Activated naive CD4-positive, alpha-beta T cell treated with anti-CD3 and anti-CD28 coated beads for 36 hours (primary cell): ENCODE results near the gene SH3GLB2. TPM values are rescaled to one million over a fixed set of nuclear protein-coding genes. Genes with fewer than 3 reads are reported as not detected.
"Not testable (repeated sequence)": the region's sequence is repeated elsewhere in the genome, so short reads cannot be mapped to it uniquely, and the experiment has no call there.

Experiments used
- CTCF ChIA-PET: fragments of 350-600 bp; sonication (Branson Sonifier 250); formaldehyde crosslinking; loops from one replicate; lab custom pipeline; 2021; ENCODE audit warnings: antibody characterized with exemption; lab: Charles Lee
- DNase-seq: peaks from one replicate; pipeline ENCODE4 v3.0.0-alpha.2; 2020
- H3K27ac Mint-ChIP-seq: one replicate; pipeline ENCODE4 v1.8.0; 2021; ENCODE audit warnings: mild to moderate bottlenecking, mixed read lengths
- H3K27me3 Mint-ChIP-seq: one replicate; pipeline ENCODE4 v1.8.0; 2021; ENCODE audit warnings: low read depth, mixed read lengths
- H3K36me3 Mint-ChIP-seq: one replicate; pipeline ENCODE4 v1.8.0; 2021; ENCODE audit warnings: low read depth, mixed read lengths
- H3K4me1 Mint-ChIP-seq: one replicate; pipeline ENCODE4 v1.8.0; 2021; ENCODE audit warnings: low read depth, mixed read lengths
- H3K4me3 Mint-ChIP-seq: one replicate; pipeline ENCODE4 v1.8.0; 2021; ENCODE audit warnings: mild to moderate bottlenecking, moderate library complexity, mixed read lengths
- H3K9me3 Mint-ChIP-seq: one replicate; pipeline ENCODE4 v1.8.0; 2021; ENCODE audit warnings: mixed read lengths
- intact Hi-C: fragments of 100-400 bp; cut with micrococcal nuclease; formaldehyde crosslinking; loops from one replicate; pipeline ENCODE4 v1.15.1; 2023
- total RNA-seq, 2 experiments: library from RNA; stranded (reverse); gene quantifications; one replicate each; pipeline ENCODE4 v1.2.3, GENCODE V29; 2021

SH3GLB2 gene
- total RNA-seq, 2 experiments from 2014 or later: 38.0 to 38.2 TPM

GRCh38 chr9:129011170-129011569 is 17.0 kb downstream of the SH3GLB2 start:
- intact Hi-C loops: no loop called here
- Mint-ChIP-seq H3K9me3 (no peaks in the 10 kb centered on the region), H3K27ac (no peak overlapping the region), H3K27me3 (no peaks in the 10 kb centered on the region), H3K4me1 (no peaks in the 10 kb centered on the region), H3K4me3 (no peak overlapping the region), H3K36me3 (peaks cover 10% of the 10 kb centered on the region)
- DNase-seq: no peak
- CTCF ChIA-PET: no interaction called here

- no peaks in the 10 kb centered on the region for H3K9me3 Mint-ChIP-seq
- H3K36me3 Mint-ChIP-seq: peaks cover 13% of the 10 kb centered on the region
- no peak overlapping the region for H3K27ac Mint-ChIP-seq
- H3K4me3 Mint-ChIP-seq: no peak overlapping the region
- no peaks in the 10 kb centered on the region for H3K4me1 Mint-ChIP-seq
- DNase-seq: no peak
- CTCF ChIA-PET: no interaction called here
- H3K27me3 Mint-ChIP-seq: no peaks in the 10 kb centered on the region
- intact Hi-C loops: no loop called here
Measured at GRCh38 chr9:129010267-129010975, 17.7 kb downstream of the SH3GLB2 start.

DNA sequence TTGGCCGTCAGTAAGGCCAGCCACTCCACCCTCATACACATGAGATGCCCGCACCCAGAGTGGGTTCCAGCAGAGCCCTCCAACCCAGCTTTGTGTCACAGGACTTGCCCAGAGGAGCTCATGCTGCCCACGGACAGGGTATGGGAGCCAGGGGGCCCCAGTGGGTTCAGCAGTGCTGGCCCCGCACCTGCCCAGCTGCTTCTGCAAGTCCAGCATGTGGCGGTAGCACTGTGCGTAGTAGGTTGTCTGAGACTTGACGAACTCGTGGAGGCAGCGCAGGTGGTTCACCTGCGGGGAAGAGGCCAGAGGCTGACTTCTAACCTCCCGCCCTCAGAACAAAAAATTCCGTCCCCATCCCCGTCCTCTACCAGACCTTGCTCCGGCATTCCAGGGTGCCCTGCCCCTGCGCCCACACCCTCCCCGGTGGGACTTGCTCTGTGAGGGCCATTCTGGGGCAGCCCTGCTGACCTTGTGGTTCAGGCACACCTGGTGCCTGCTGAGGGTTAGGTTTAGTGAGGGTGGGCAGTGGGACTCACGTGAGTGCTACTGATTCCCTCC is 18.5 kb downstream of the SH3GLB2 start:
- peaks cover 16% of the 10 kb centered on the region for H3K36me3 Mint-ChIP-seq
- DNase-seq: no peak
- CTCF ChIA-PET: no interaction called here

GRCh38 chr9:129008986-129009583 is 19.0 kb downstream of the SH3GLB2 start:
- Mint-ChIP-seq H3K27ac (no peak overlapping the region), H3K4me1 (no peaks in the 10 kb centered on the region), H3K36me3 (peaks cover 15% of the 10 kb centered on the region)

More for the DNA sequence above, 18.5 kb downstream of the SH3GLB2 start:
- no peaks in the 10 kb centered on the region for H3K27me3 Mint-ChIP-seq
- intact Hi-C loops: no loop called here
- H3K27ac Mint-ChIP-seq: no peak overlapping the region
- no peak overlapping the region for H3K4me3 Mint-ChIP-seq
- H3K4me1 Mint-ChIP-seq: no peaks in the 10 kb centered on the region
- no peaks in the 10 kb centered on the region for H3K9me3 Mint-ChIP-seq

GRCh38 chr9:129008469-129008965 is 19.6 kb downstream of the SH3GLB2 start:
- intact Hi-C loops: no loop called here
- no peak overlapping the region for H3K27ac Mint-ChIP-seq
- no peaks in the 10 kb centered on the region for H3K27me3 Mint-ChIP-seq
- CTCF ChIA-PET: interaction anchor here (1.1 kb wide), 2 partner anchors 16 to 80 kb away, joined by 3 read pairs; no protein-coding TSS in a partner anchor
- no peak for DNase-seq
- no peaks in the 10 kb centered on the region for H3K4me1 Mint-ChIP-seq
- no peaks in the 10 kb centered on the region for H3K9me3 Mint-ChIP-seq
- peaks cover 15% of the 10 kb centered on the region for H3K36me3 Mint-ChIP-seq
- no peak overlapping the region for H3K4me3 Mint-ChIP-seq

More at GRCh38 chr9:129008986-129009583, 19.0 kb downstream of the SH3GLB2 start:
- no peak for DNase-seq
- CTCF ChIA-PET: interaction anchor here (1.1 kb wide), 2 partner anchors 16 to 81 kb away, joined by 3 read pairs; no protein-coding TSS in a partner anchor
- H3K4me3 Mint-ChIP-seq: no peak overlapping the region
- H3K27me3 Mint-ChIP-seq: no peaks in the 10 kb centered on the region
- no peaks in the 10 kb centered on the region for H3K9me3 Mint-ChIP-seq
- intact Hi-C loops: no loop called here

- no peak for DNase-seq
- Mint-ChIP-seq H3K27me3 (no peaks in the 10 kb centered on the region), H3K4me3 (no peak overlapping the region), H3K4me1 (no peaks in the 10 kb centered on the region), H3K36me3 (peaks cover 18% of the 10 kb centered on the region), H3K9me3 (no peaks in the 10 kb centered on the region), H3K27ac (no peak overlapping the region)
- CTCF ChIA-PET: interaction anchor here (1.1 kb wide), 3 partner anchors 9 to 80 kb away, joined by 3 to 4 read pairs (median 3); no protein-coding TSS in a partner anchor
- intact Hi-C loops: no loop called here
Measured at GRCh38 chr9:129007766-129008468, 20.2 kb downstream of the SH3GLB2 start.

- Mint-ChIP-seq H3K4me3 (no peak overlapping the region), H3K27ac (no peak overlapping the region), H3K27me3 (no peaks in the 10 kb centered on the region), H3K9me3 (no peaks in the 10 kb centered on the region), H3K36me3 (peaks cover 23% of the 10 kb centered on the region), H3K4me1 (no peaks in the 10 kb centered on the region)
- no peak for DNase-seq
- CTCF ChIA-PET: interaction anchor here (1.1 to 1.2 kb wide), 2 partner anchors 9 to 26 kb away, joined by 3 to 4 read pairs; no protein-coding TSS in a partner anchor
- intact Hi-C loops: no loop called here
Measured at GRCh38 chr9:129007035-129007765, 20.9 kb downstream of the SH3GLB2 start.

DNA sequence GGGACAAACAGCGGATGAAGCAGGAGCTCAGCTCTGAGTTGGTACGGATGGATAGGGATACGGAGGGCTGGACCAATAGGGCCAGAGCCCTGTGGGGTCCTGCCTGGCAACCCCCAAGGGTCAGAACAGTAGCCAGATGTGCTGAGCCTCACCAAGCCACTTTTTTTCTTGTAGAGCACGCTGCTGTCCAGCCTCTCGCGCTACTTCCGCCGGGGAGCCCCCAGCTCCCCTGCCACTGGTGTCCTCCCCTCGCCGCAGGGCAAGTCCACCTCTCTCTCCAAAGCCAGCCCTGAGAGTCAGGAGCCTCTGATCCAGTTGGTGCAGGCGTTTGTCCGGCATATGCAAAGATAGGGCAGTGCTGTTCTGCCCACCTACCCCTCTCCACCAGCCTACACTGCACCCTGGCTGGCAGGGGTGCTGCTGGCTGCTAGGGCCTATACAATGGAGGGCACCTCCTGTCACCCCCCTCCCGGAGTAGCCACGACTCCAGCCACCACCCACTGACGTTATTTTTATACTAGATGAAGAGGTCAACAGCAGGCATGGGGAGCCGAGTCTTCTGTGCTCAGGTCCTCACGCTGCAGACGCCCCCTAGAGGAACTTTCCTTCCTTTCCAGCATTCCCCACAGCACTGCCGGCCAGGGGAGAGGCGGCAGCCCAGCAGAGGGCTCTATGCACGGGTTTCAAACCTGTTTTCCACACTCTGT is 21.6 kb downstream of the SH3GLB2 start:
- peaks cover 27% of the 10 kb centered on the region for H3K36me3 Mint-ChIP-seq
- H3K27ac Mint-ChIP-seq: no peak overlapping the region
- H3K4me1 Mint-ChIP-seq: no peaks in the 10 kb centered on the region
- H3K27me3 Mint-ChIP-seq: no peaks in the 10 kb centered on the region
- intact Hi-C loops: no loop called here
- CTCF ChIA-PET: interaction anchor here (0.8 to 1.2 kb wide), 5 partner anchors 8 to 34 kb away, joined by 3 to 5 read pairs (median 4); no protein-coding TSS in a partner anchor
- H3K4me3 Mint-ChIP-seq: no peak overlapping the region
- DNase-seq: peak; percentile 63
- H3K9me3 Mint-ChIP-seq: no peaks in the 10 kb centered on the region

- H3K9me3 Mint-ChIP-seq: no peaks in the 10 kb centered on the region
- CTCF ChIA-PET: interaction anchor here (0.8 to 1.1 kb wide), 3 partner anchors 12 to 33 kb away, joined by 3 to 5 read pairs (median 5); no protein-coding TSS in a partner anchor
- H3K4me1 Mint-ChIP-seq: no peaks in the 10 kb centered on the region
- H3K27me3 Mint-ChIP-seq: no peaks in the 10 kb centered on the region
- no peak overlapping the region for H3K27ac Mint-ChIP-seq
- DNase-seq: no peak
- H3K36me3 Mint-ChIP-seq: peaks cover 33% of the 10 kb centered on the region
- H3K4me3 Mint-ChIP-seq: no peak overlapping the region
- intact Hi-C loops: no loop called here
Measured at GRCh38 chr9:129005336-129005997, 22.7 kb downstream of the SH3GLB2 start.

- H3K27me3 Mint-ChIP-seq, H3K4me1 Mint-ChIP-seq, H3K27ac Mint-ChIP-seq, H3K4me3 Mint-ChIP-seq, intact Hi-C loops, H3K9me3 Mint-ChIP-seq, DNase-seq: not testable (repeated sequence)
- CTCF ChIA-PET: interaction anchor here (0.5 to 1.2 kb wide), 3 partner anchors 15 to 243 kb away, joined by 3 to 4 read pairs (median 4); no protein-coding TSS in a partner anchor
- peaks cover 41% of the 10 kb centered on the region for H3K36me3 Mint-ChIP-seq
Measured at GRCh38 chr9:129004173-129004572, 24.0 kb downstream of the SH3GLB2 start.
